MCF 10A (cell line): ENCODE results near the gene TMEM60. TPM values are rescaled to one million over a fixed set of nuclear protein-coding genes. Genes with fewer than 3 reads are reported as not detected.

Source experiments
- BruUV-seq: library from RNA; stranded (reverse); fragments of 400-500 nt; replicated peaks from 2 replicates; lab custom pipeline; 2021; lab: Mats Ljungman, UMichigan
- CTCF ChIA-PET: fragments of 300-600 bp; sonication (Branson Sonifier 250); formaldehyde crosslinking; extraction: SDS; loops from one replicate; lab custom pipeline; 2021; ENCODE audit warnings: antibody characterized with exemption, inconsistent platforms; lab: Yijun Ruan, JAX
- POLR2A ChIA-PET: fragments of 300-600, 350-650 bp; sonication (Branson Sonifier 250); formaldehyde crosslinking; extraction: SDS; loops from one replicate; lab custom pipeline; 2020; ENCODE audit warnings: antibody characterized with exemption, inconsistent platforms; lab: Yijun Ruan, JAX
- DNase-seq: peaks from one replicate; pipeline ENCODE4 v3.0.0-alpha.2; 2018; ENCODE audit not compliant: unreplicated experiment
- H3K27ac Mint-ChIP-seq: one replicate; pipeline ENCODE4 v1.8.0; 2022; ENCODE audit warnings: mild to moderate bottlenecking, low read depth, mixed read lengths; ENCODE audit not compliant: unreplicated experiment
- H3K27me3 Mint-ChIP-seq: one replicate; pipeline ENCODE4 v1.8.0; 2022; ENCODE audit warnings: mixed read lengths; ENCODE audit not compliant: insufficient read depth, unreplicated experiment
- H3K36me3 Mint-ChIP-seq: one replicate; pipeline ENCODE4 v1.8.0; 2022; ENCODE audit warnings: mild to moderate bottlenecking, moderate library complexity, mixed read lengths; ENCODE audit not compliant: insufficient read depth, unreplicated experiment
- H3K4me1 Mint-ChIP-seq: one replicate; pipeline ENCODE4 v1.8.0; 2022; ENCODE audit warnings: mixed read lengths; ENCODE audit not compliant: insufficient read depth, unreplicated experiment
- H3K4me3 Mint-ChIP-seq: one replicate; pipeline ENCODE4 v1.8.0; 2022; ENCODE audit warnings: mild to moderate bottlenecking, moderate library complexity, mixed read lengths; ENCODE audit not compliant: unreplicated experiment
- H3K9me3 Mint-ChIP-seq: one replicate; pipeline ENCODE4 v1.8.0; 2022; ENCODE audit warnings: mixed read lengths; ENCODE audit not compliant: unreplicated experiment
- CTCF ChIP-seq: fragments of 200-600 bp; IDR thresholded peaks from one replicate; pipeline ENCODE4 v1.8.0; 2022; ENCODE audit warnings: antibody characterized with exemption, mild to moderate bottlenecking; ENCODE audit not compliant: unreplicated experiment
- intact Hi-C: fragments of 100-400 bp; cut with micrococcal nuclease; formaldehyde crosslinking; loops from 2 replicates; pipeline ENCODE4 v1.14.1; 2022
- total RNA-seq: library from RNA; stranded (reverse); gene quantifications from 2 replicates; pipeline ENCODE4 v1.2.3, GENCODE V29; 2022

TMEM60 gene
- total RNA-seq, 1 experiment from 2014 or later, result 7.1 TPM

- no peak for DNase-seq
- ChIA-PET POLR2A (interaction anchor here (0.6 to 2.4 kb wide), 4 partner anchors 10 to 278 kb away, joined by 3 to 9 read pairs (median 4); partner anchors contain the start of genes PHTF2 and TMEM60), CTCF (interaction anchor here (0.7 to 1.9 kb wide), 4 partner anchors 9 to 1250 kb away, joined by 3 to 5 read pairs (median 3); no protein-coding TSS in a partner anchor)
- Mint-ChIP-seq H3K36me3 (no peaks in the 10 kb centered on the region), H3K27ac (no peak overlapping the region), H3K4me1 (no peaks in the 10 kb centered on the region), H3K9me3 (peaks cover 19% of the 10 kb centered on the region), H3K4me3 (no peak overlapping the region), H3K27me3 (no peaks in the 10 kb centered on the region)
- TF ChIP-seq CTCF, result no peak
- BruUV-seq, result no TSS peak
- intact Hi-C loops, result no loop called here
Observed at GRCh38 chr7:77813180-77813579, 14.9 kb upstream of the TMEM60 start.

GRCh38 chr7:77812290-77812685 lies 14.1 kb upstream of the TMEM60 start:
- Mint-ChIP-seq H3K9me3 (peaks cover 23% of the 10 kb centered on the region), H3K27me3 (no peaks in the 10 kb centered on the region), H3K27ac (no peak overlapping the region), H3K4me1 (no peaks in the 10 kb centered on the region), H3K36me3 (no peaks in the 10 kb centered on the region), H3K4me3 (no peak overlapping the region)
- DNase-seq, result no peak
- intact Hi-C loops, result no loop called here
- no TSS peak for BruUV-seq
- POLR2A ChIA-PET, result interaction anchor here (1.6 to 2.4 kb wide), 3 partner anchors 11 to 14 kb away, joined by 4 to 9 read pairs (median 4); partner anchors contain the start of genes PHTF2 and TMEM60
- no peak for TF ChIP-seq CTCF
- CTCF ChIA-PET, result interaction anchor here (1.9 to 3.6 kb wide), 2 partner anchors 13 to 123 kb away, joined by 5 to 16 read pairs; partner anchors contain the start of genes PHTF2 and TMEM60

DNA sequence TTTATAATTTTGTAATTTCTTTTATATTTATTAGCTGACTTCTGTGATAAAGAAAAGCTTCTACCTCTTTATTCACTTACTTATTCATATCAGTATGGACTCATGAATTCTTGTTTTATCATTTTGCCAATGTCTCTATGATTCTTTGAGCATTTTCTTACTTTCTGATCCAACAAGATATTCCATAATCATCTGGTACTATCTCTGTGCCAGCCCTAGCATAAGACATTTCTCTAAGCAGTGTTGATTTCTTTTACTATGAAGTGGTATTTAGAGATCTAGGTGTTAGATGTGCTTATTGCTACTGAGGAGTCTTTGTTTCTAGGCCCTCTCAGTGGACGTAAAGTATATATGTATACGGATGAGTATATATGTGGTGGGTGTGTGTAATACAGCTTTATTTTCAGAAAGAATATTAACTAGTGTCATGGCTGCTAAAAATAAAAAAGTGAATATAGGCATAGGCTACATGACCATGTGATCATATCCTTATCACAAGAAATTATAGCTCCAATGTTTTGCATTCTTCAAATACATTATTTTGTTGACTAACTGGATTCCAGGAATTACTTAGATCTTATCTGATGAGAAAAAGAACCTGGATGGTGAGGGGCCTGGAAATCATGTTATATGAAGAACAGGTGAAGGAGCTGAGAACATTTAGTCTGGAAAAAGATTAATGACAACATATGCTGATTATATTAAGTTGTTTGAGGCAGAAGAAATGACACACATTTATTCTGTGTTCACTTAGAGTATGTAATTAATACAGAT lies 13.5 kb upstream of the TMEM60 start:
- Mint-ChIP-seq H3K27me3 (no peaks in the 10 kb centered on the region), H3K27ac (peak overlapping the region; percentile 35), H3K4me3 (no peak overlapping the region), H3K4me1 (no peaks in the 10 kb centered on the region), H3K36me3 (no peaks in the 10 kb centered on the region), H3K9me3 (peaks cover 23% of the 10 kb centered on the region)
- POLR2A ChIA-PET, result interaction anchor here (1.6 to 2.4 kb wide), 3 partner anchors 10 to 13 kb away, joined by 4 to 9 read pairs (median 4); partner anchors contain the start of genes PHTF2 and TMEM60
- intact Hi-C loops, result no loop called here
- TF ChIP-seq CTCF, result no peak
- CTCF ChIA-PET, result interaction anchor here (0.6 to 3.6 kb wide), 5 partner anchors 13 to 330 kb away, joined by 3 to 16 read pairs (median 3); partner anchors contain the start of genes PHTF2 and TMEM60
- no peak for DNase-seq
- no TSS peak for BruUV-seq

DNA sequence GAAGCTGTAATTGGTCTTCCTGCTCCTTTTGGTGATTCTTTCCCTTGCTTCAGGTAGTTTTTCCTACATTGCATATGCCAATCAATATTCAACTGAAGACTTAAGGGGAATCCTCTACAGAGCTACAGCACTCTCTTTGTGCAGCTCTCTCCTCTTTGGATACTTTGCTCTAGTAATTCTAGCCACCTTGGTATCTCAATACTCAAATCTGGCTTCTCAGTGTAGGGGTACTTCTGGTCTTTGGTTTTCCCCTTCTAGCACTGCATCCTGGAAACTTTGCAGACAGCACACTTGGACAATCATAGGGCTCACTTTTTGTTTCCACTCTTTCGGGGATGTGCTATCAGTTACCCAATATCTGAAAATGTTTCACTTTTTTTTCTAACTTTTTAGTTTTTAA lies 10.3 kb upstream of the TMEM60 start:
- no peak for DNase-seq
- Mint-ChIP-seq H3K27ac (no peak overlapping the region), H3K27me3 (no peaks in the 10 kb centered on the region), H3K4me1 (no peaks in the 10 kb centered on the region), H3K36me3 (no peaks in the 10 kb centered on the region), H3K9me3 (peaks cover 36% of the 10 kb centered on the region), H3K4me3 (no peak overlapping the region)
- no peak for TF ChIP-seq CTCF
- POLR2A ChIA-PET, result interaction anchor here (0.6 kb wide), 1 partner anchor 119 kb away, joined by 4 read pairs; no protein-coding TSS in a partner anchor
- CTCF ChIA-PET, result no interaction called here
- no TSS peak for BruUV-seq
- intact Hi-C loops, result no loop called here
